Endodermal cell (in vitro differentiated cells): ENCODE measurements around the gene TMEM106C. TPM values are rescaled to one million over a fixed set of nuclear protein-coding genes. Genes with fewer than 3 reads are reported as not detected.

ENCODE experiments used
- DNase-seq: peaks from one replicate; pipeline ENCODE4 v3.0.0-alpha.2; 2017
- H3K27ac ChIP-seq: 2 replicates; pipeline ENCODE4 v1.5.1; 2013; ENCODE audit warnings: mild to moderate bottlenecking, low read depth, low read length, moderate library complexity
- H3K27me3 ChIP-seq: 2 replicates; pipeline ENCODE4 v1.6.1; 2013; ENCODE audit warnings: mild to moderate bottlenecking, low read length, moderate library complexity; ENCODE audit not compliant: insufficient read depth, control insufficient read depth, poor library complexity, severe bottlenecking
- H3K36me3 ChIP-seq: 2 replicates; pipeline ENCODE4 v1.7.0; 2013; ENCODE audit warnings: mild to moderate bottlenecking, low read length, moderate library complexity; ENCODE audit not compliant: control insufficient read depth, insufficient read depth
- H3K4me1 ChIP-seq: one replicate; pipeline ENCODE4 v1.7.0; 2013; ENCODE audit warnings: low read length; ENCODE audit not compliant: control insufficient read depth, insufficient read depth
- H3K4me3 ChIP-seq: 2 replicates; pipeline ENCODE4 v1.5.1; 2013; ENCODE audit warnings: mild to moderate bottlenecking, low read length, moderate library complexity
- H3K9ac ChIP-seq: 2 replicates; pipeline ENCODE4 v1.6.1; 2013; ENCODE audit warnings: mild to moderate bottlenecking, low read length, moderate library complexity; ENCODE audit not compliant: poor library complexity, severe bottlenecking; ENCODE audit errors: extremely low read depth
- H3K9me3 ChIP-seq: 2 replicates; pipeline ENCODE4 v1.6.1; 2013; ENCODE audit warnings: mild to moderate bottlenecking, low read length, moderate library complexity; ENCODE audit not compliant: control insufficient read depth
- H3K27ac Mint-ChIP-seq: 2 replicates; pipeline ENCODE4 v1.8.0; 2020; ENCODE audit warnings: mixed read lengths
- H3K27me3 Mint-ChIP-seq: 2 replicates; pipeline ENCODE4 v1.8.0; 2021; ENCODE audit warnings: mild to moderate bottlenecking, mixed read lengths; ENCODE audit not compliant: insufficient read depth
- H3K36me3 Mint-ChIP-seq: 2 replicates; pipeline ENCODE4 v1.8.0; 2020; ENCODE audit warnings: low read depth, mixed read lengths
- H3K4me1 Mint-ChIP-seq: 2 replicates; pipeline ENCODE4 v1.8.0; 2020; ENCODE audit warnings: mixed read lengths
- H3K4me3 Mint-ChIP-seq: 2 replicates; pipeline ENCODE4 v1.8.0; 2020; ENCODE audit warnings: mild to moderate bottlenecking, moderate library complexity, mixed read lengths
- H3K9me3 Mint-ChIP-seq: 2 replicates; pipeline ENCODE4 v1.8.0; 2020; ENCODE audit warnings: mild to moderate bottlenecking, mixed read lengths
- CTCF ChIP-seq: fragments of 200-600 bp; sonication (generic); conservative IDR thresholded peaks from 2 replicates; pipeline ENCODE4 v1.5.0; 2021; ENCODE audit warnings: antibody characterized with exemption, mild to moderate bottlenecking
- WGBS, 2 experiments: methylation state at CpG; one replicate each; pipeline versions ENCODE4 v1.1.5 to v1.1.7; 2013; ENCODE audit warnings: missing lambda C conversion rate in 2 of 2, mixed read lengths in 1 of 2; ENCODE audit not compliant: insufficient coverage in 1 of 2, insufficient read length in 1 of 2; 5-methylcytosine and 5-hydroxymethylcytosine counted together
- total RNA-seq, 2 donors: library from RNA; stranded (reverse); fragmentation: NEBNext Ultra II Directional in 1 of 2; extraction: Animal tissue kit (Norgen Biotek cat#: 25700) in 1 of 2; gene quantifications; 2 replicates in 1 of 2; 3 replicates in 1 of 2; pipeline ENCODE4 v1.2.1, GENCODE V29; 2021

The TMEM106C gene
- total RNA-seq, 2 donors from 2014 or later = 17.3 to 61.6 TPM

- Mint-ChIP-seq H3K36me3 (no peaks in the 10 kb centered on the region), H3K27me3 (peaks cover 73% of the 10 kb centered on the region), H3K9me3 (peaks cover 39% of the 10 kb centered on the region), H3K4me3 (no peak overlapping the region), H3K4me1 (peaks cover 8% of the 10 kb centered on the region), H3K27ac (no peak overlapping the region)
- H3K4me1 ChIP-seq = no peaks in the 10 kb centered on the region
- no peaks in the 10 kb centered on the region for H3K36me3 ChIP-seq
- no peak overlapping the region for H3K27ac ChIP-seq
- H3K9ac ChIP-seq = no peak overlapping the region
- H3K27me3 ChIP-seq = peaks cover 42% of the 10 kb centered on the region
- no peak for TF ChIP-seq CTCF
- H3K4me3 ChIP-seq = no peak overlapping the region
- DNase-seq = no peak
- peaks cover 10% of the 10 kb centered on the region for H3K9me3 ChIP-seq
- 91 to 93% methylated on average over 9 to 11 of the region's 11 CpGs for WGBS, 2 experiments
Observed at GRCh38 chr12:47962198-47962597, 1.2 kb upstream of the TMEM106C start.

- Mint-ChIP-seq H3K4me1 (peaks cover 8% of the 10 kb centered on the region), H3K9me3 (peaks cover 21% of the 10 kb centered on the region), H3K27ac (no peak overlapping the region), H3K36me3 (no peaks in the 10 kb centered on the region), H3K27me3 (peaks cover 93% of the 10 kb centered on the region), H3K4me3 (peak overlapping the region; percentile 82)
- no peak overlapping the region for H3K27ac ChIP-seq
- peak overlapping the region; percentile 59 for H3K9ac ChIP-seq
- H3K4me1 ChIP-seq = no peaks in the 10 kb centered on the region
- peak; percentile 81 for DNase-seq
- no peaks in the 10 kb centered on the region for H3K36me3 ChIP-seq
- peak overlapping the region; percentile 87 for H3K4me3 ChIP-seq
- H3K9me3 ChIP-seq = no peaks in the 10 kb centered on the region
- 20% methylated on average over 17 to 18 of the region's 18 CpGs for WGBS, 2 experiments
- no peak for TF ChIP-seq CTCF
- peaks cover 42% of the 10 kb centered on the region for H3K27me3 ChIP-seq
Observed at GRCh38 chr12:47964106-47964728, 821 bp downstream of the TMEM106C start.

- no peak for TF ChIP-seq CTCF
- Histone ChIP-seq H3K36me3 (no peaks in the 10 kb centered on the region), H3K4me1 (no peaks in the 10 kb centered on the region), H3K4me3 (no peak overlapping the region), H3K27me3 (peaks cover 42% of the 10 kb centered on the region), H3K9ac (no peak overlapping the region), H3K27ac (no peak overlapping the region), H3K9me3 (no peaks in the 10 kb centered on the region)
- 94 to 98% methylated on average over 2 to 3 of the region's 3 CpGs for WGBS, 2 experiments
- no peak overlapping the region for H3K27ac Mint-ChIP-seq
- H3K36me3 Mint-ChIP-seq = no peaks in the 10 kb centered on the region
- H3K4me3 Mint-ChIP-seq = no peak overlapping the region
- peaks cover 97% of the 10 kb centered on the region for H3K27me3 Mint-ChIP-seq
- peaks cover 7% of the 10 kb centered on the region for H3K9me3 Mint-ChIP-seq
- no peak for DNase-seq
- H3K4me1 Mint-ChIP-seq = peaks cover 8% of the 10 kb centered on the region
Observed at GRCh38 chr12:47965581-47965980, 2.2 kb downstream of the TMEM106C start.
